HEK293 (cell line): ENCODE measurements around the gene MVB12B.

ENCODE experiments used
- CTCF ChIA-PET: fragments of 350-600 bp; formaldehyde crosslinking; extraction: SDS; loops from one replicate; lab custom pipeline; 2021; ENCODE audit warnings: antibody characterized with exemption; lab: Yijun Ruan, JAX
- POLR2A ChIA-PET: fragments of 300-600 bp; formaldehyde crosslinking; extraction: SDS; loops from one replicate; lab custom pipeline; 2020; ENCODE audit warnings: antibody characterized with exemption, inconsistent platforms; lab: Yijun Ruan, JAX
- H3K27ac ChIP-seq: fragments of 200-500 bp; sonication (Bioruptor generic); 2 replicates; pipeline ENCODE4 v1.5.1; 2014; ENCODE audit warnings: low read depth, low read length, control low read depth, inconsistent platforms; ENCODE audit errors: extremely low read depth
- H3K36me3 ChIP-seq, 2 experiments: fragments of 200-500 bp in 1 of 2; sonication (Bioruptor generic) in 1 of 2; 1 replicate in 1 of 2; 2 replicates in 1 of 2; pipeline ENCODE4 v1.5.1; 2014 to 2017; ENCODE audit warnings: inconsistent platforms in 2 of 2, low read length in 2 of 2; ENCODE audit not compliant: control insufficient read depth in 2 of 2, insufficient read depth in 1 of 2
- H3K4me1 ChIP-seq: fragments of 200-500 bp; sonication (Bioruptor generic); 2 replicates; pipeline ENCODE4 v1.5.1; 2014; ENCODE audit warnings: mild to moderate bottlenecking, low read length, inconsistent platforms; ENCODE audit not compliant: control insufficient read depth, insufficient read depth
- H3K4me3 ChIP-seq: 2 replicates; pipeline ENCODE4 v1.5.1; 2011; ENCODE audit warnings: low read depth, mild to moderate bottlenecking, control low read depth, low read length, moderate library complexity
- H3K9me3 ChIP-seq: fragments of 200-500 bp; sonication (Bioruptor generic); 2 replicates; pipeline ENCODE4 v1.5.1; 2014; ENCODE audit warnings: low read depth, low read length, inconsistent platforms; ENCODE audit not compliant: control insufficient read depth, insufficient read depth
- CTCF ChIP-seq: fragments of 450-650 bp; formaldehyde crosslinking; IDR thresholded peaks from 2 replicates; pipeline ENCODE4 v1.5.1; 2016; ENCODE audit warnings: missing biosample characterization, missing genetic modification characterization
- HIC1 ChIP-seq: fragments of 450-650 bp; formaldehyde crosslinking; IDR thresholded peaks from 2 replicates; pipeline ENCODE4 v1.5.1; 2016; ENCODE audit warnings: missing biosample characterization, missing genetic modification characterization
- MZF1 ChIP-seq: fragments of 450-650 bp; formaldehyde crosslinking; IDR thresholded peaks from 2 replicates; pipeline ENCODE4 v1.5.1; 2017; ENCODE audit warnings: missing biosample characterization, missing genetic modification characterization, borderline replicate concordance
- ZBTB1 ChIP-seq: fragments of 450-650 bp; formaldehyde crosslinking; IDR thresholded peaks from 2 replicates; pipeline ENCODE4 v1.5.1; 2016; ENCODE audit warnings: missing biosample characterization, missing genetic modification characterization
- ZBTB10 ChIP-seq: fragments of 450-650 bp; formaldehyde crosslinking; IDR thresholded peaks from 2 replicates; pipeline ENCODE4 v1.5.1; 2016; ENCODE audit warnings: missing biosample characterization, missing genetic modification characterization
- ZBTB17 ChIP-seq: fragments of 450-650 bp; formaldehyde crosslinking; IDR thresholded peaks from 2 replicates; pipeline ENCODE4 v1.5.1; 2016; ENCODE audit warnings: missing biosample characterization, missing genetic modification characterization
- ZBTB20 ChIP-seq: fragments of 450-650 bp; formaldehyde crosslinking; IDR thresholded peaks from 2 replicates; pipeline ENCODE4 v1.5.1; 2016; ENCODE audit warnings: missing biosample characterization, missing genetic modification characterization
- ZBTB26 ChIP-seq: fragments of 450-650 bp; formaldehyde crosslinking; optimal IDR thresholded peaks from 2 replicates; pipeline ENCODE3; 2016; ENCODE audit warnings: missing biosample characterization, mild to moderate bottlenecking, missing genetic modification characterization
- ZBTB48 ChIP-seq: fragments of 450-650 bp; formaldehyde crosslinking; IDR thresholded peaks from 2 replicates; pipeline ENCODE4 v1.5.1; 2016; ENCODE audit warnings: missing biosample characterization, missing genetic modification characterization
- ZNF112 ChIP-seq: fragments of 450-650 bp; formaldehyde crosslinking; IDR thresholded peaks from 2 replicates; pipeline ENCODE4 v1.5.0; 2017; ENCODE audit warnings: missing biosample characterization, missing genetic modification characterization
- ZNF132 ChIP-seq: fragments of 450-650 bp; formaldehyde crosslinking; IDR thresholded peaks from 2 replicates; pipeline ENCODE4 v1.5.1; 2017; ENCODE audit warnings: missing biosample characterization, missing genetic modification characterization, borderline replicate concordance
- ZNF214 ChIP-seq: fragments of 450-650 bp; formaldehyde crosslinking; IDR thresholded peaks from 2 replicates; pipeline ENCODE4 v1.5.1; 2017; ENCODE audit warnings: missing biosample characterization, mild to moderate bottlenecking, missing genetic modification characterization, borderline replicate concordance
- ZNF221 ChIP-seq: fragments of 450-650 bp; formaldehyde crosslinking; IDR thresholded peaks from 2 replicates; pipeline ENCODE4 v1.5.1; 2017; ENCODE audit warnings: missing biosample characterization, missing genetic modification characterization, borderline replicate concordance
- ZNF274 ChIP-seq, 2 experiments: fragments of 200-500 bp in 1 of 2; fragments of 450-650 bp in 1 of 2; sonication (Bioruptor generic) in 1 of 2; formaldehyde crosslinking in 1 of 2; IDR thresholded peaks; 2 replicates each; pipeline versions ENCODE4 v1.5.1 to v1.6.1; 2014 to 2016; ENCODE audit warnings: borderline replicate concordance in 1 of 2, inconsistent platforms in 1 of 2, low read length in 1 of 2, missing biosample characterization in 1 of 2, missing genetic modification characterization in 1 of 2
- ZNF335 ChIP-seq: fragments of 450-650 bp; formaldehyde crosslinking; conservative IDR thresholded peaks from 2 replicates; pipeline ENCODE4 v1.5.1; 2016; ENCODE audit warnings: missing biosample characterization, missing genetic modification characterization
- ZNF362 ChIP-seq: fragments of 450-650 bp; formaldehyde crosslinking; IDR thresholded peaks from 2 replicates; pipeline ENCODE4 v1.5.1; 2016; ENCODE audit warnings: missing biosample characterization, missing genetic modification characterization
- ZNF513 ChIP-seq: fragments of 450-650 bp; IDR thresholded peaks from 2 replicates; pipeline ENCODE4 v1.5.1; 2018; ENCODE audit warnings: missing biosample characterization, missing genetic modification characterization
- ZNF600 ChIP-seq: fragments of 450-650 bp; formaldehyde crosslinking; IDR thresholded peaks from 2 replicates; pipeline ENCODE4 v1.5.1; 2016; ENCODE audit warnings: missing biosample characterization, missing genetic modification characterization
- ZNF660 ChIP-seq: fragments of 450-650 bp; IDR thresholded peaks from 2 replicates; pipeline ENCODE4 v1.5.1; 2018; ENCODE audit warnings: missing biosample characterization, mild to moderate bottlenecking, missing genetic modification characterization
- ZNF664 ChIP-seq: fragments of 450-650 bp; formaldehyde crosslinking; IDR thresholded peaks from 2 replicates; pipeline ENCODE4 v1.5.1; 2016; ENCODE audit warnings: missing biosample characterization, missing genetic modification characterization
- ZXDB ChIP-seq: fragments of 450-650 bp; formaldehyde crosslinking; IDR thresholded peaks from 2 replicates; pipeline ENCODE4 v1.5.1; 2016; ENCODE audit warnings: missing biosample characterization, missing genetic modification characterization

Gene MVB12B

GRCh38 chr9:126325821-126326220 lies 808 bp upstream of the MVB12B start:
- CTCF ChIA-PET = interaction anchor here (0.7 to 1.0 kb wide), 3 partner anchors 24 to 280 kb away, joined by 3 read pairs; no protein-coding TSS in a partner anchor
- Histone ChIP-seq H3K9me3 (no peaks in the 10 kb centered on the region; the same call in 1 of the 2 replicates), H3K4me1 (peaks cover 3% of the 10 kb centered on the region; the same call in 1 of the 2 replicates), H3K27ac (peak overlapping the region; percentile 83), H3K4me3 (peak overlapping the region; percentile 60), H3K36me3 (peaks cover 0 to 12% of the 10 kb centered on the region in 2 experiments; a peak in 2 of 3 replicates)
- POLR2A ChIA-PET = interaction anchor here (0.5 to 1.9 kb wide), 3 partner anchors 17 to 1126 kb away, joined by 3 to 5 read pairs (median 4); no protein-coding TSS in a partner anchor
- no peak for TF ChIP-seq ZNF600 (tag by site-specific recombination)
- TF ChIP-seq ZNF214 (tag by site-specific recombination) = no peak
- no peak for TF ChIP-seq MZF1 (tag by site-specific recombination)
- TF ChIP-seq ZBTB10 = no peak

- peak overlapping the region; percentile 83; the same call in 1 of the 2 replicates for H3K27ac ChIP-seq
- no peaks in the 10 kb centered on the region; the same call in 1 of the 2 replicates for H3K9me3 ChIP-seq
- peaks cover 9% of the 10 kb centered on the region; the same call in 1 of the 2 replicates for H3K4me1 ChIP-seq
- ChIA-PET CTCF (interaction anchor here (0.6 to 1.1 kb wide), 2 partner anchors 125 to 164 kb away, joined by 3 to 6 read pairs; no protein-coding TSS in a partner anchor), POLR2A (interaction anchor here (0.5 to 1.9 kb wide), 3 partner anchors 16 to 897 kb away, joined by 3 to 5 read pairs (median 3); no protein-coding TSS in a partner anchor)
- peaks cover 0 to 12% of the 10 kb centered on the region in 2 experiments; a peak in 2 of 3 replicates for H3K36me3 ChIP-seq
- peak overlapping the region; percentile 60 for H3K4me3 ChIP-seq
- TF ChIP-seq ZNF274 (IDR thresholded peaks at IDR 0.05; ENCODE audit: low read length) (no peak), ZNF274 (tag by site-specific recombination; IDR thresholded peaks at IDR 0.05; ENCODE audit: borderline replicate concordance) (no peak), ZNF362 (tag by site-specific recombination) (no peak), ZNF112 (tag by site-specific recombination) (no peak), ZBTB1 (tag by site-specific recombination) (no peak), CTCF (tag by site-specific recombination) (peak; percentile 43; the same call in 1 of the 2 replicates), ZNF513 (tag by site-specific recombination) (no peak), ZBTB48 (tag by site-specific recombination) (peak; percentile 51; the same call in 1 of the 2 replicates), ZBTB26 (peak; percentile 50), ZXDB (tag by site-specific recombination) (0 out of 2 replicates have a peak, but pooled peaks have one; percentile 25), ZNF664 (no peak), ZNF221 (no peak), ZNF600 (tag by site-specific recombination) (0 out of 2 replicates have a peak, but pooled peaks have one; percentile 37), ZNF132 (tag by site-specific recombination) (no peak), ZNF335 (tag by site-specific recombination) (peak; percentile 78), ZBTB17 (tag by site-specific recombination) (peak; percentile 60), ZBTB20 (peak; percentile 61; the same call in 1 of the 2 replicates), HIC1 (tag by site-specific recombination) (peak; percentile 75), ZNF660 (tag by site-specific recombination) (no peak)
Measured at GRCh38 chr9:126327006-126327713, 531 bp downstream of the MVB12B start.
